ENCODE measurements around the gene UNC79.

DNA sequence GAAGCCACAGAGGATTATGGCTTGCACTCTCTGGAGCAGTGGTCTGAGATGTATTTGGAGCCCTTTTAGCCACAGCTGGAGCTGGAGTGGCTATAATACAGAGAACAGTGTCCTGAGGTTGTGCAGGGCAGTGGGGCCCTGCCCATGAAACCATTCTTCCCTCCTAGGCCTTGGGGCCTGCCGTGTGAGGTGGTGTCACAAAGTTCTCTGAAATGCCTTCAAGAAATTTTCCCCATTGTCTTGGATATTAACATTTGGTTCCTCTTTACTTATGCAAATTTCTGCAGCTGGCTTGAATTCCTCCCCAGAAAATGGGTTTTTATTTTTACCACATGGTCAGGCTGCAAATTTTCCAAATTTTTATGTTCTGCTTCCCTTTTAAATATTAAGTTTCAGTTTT is 79.3 kb downstream of the UNC79 start:
- TF ChIP-seq CTCF (IDR thresholded peaks at IDR 0.05) = no peak
- no peak for TF ChIP-seq POLR2A (IDR thresholded peaks at IDR 0.05)

Measured in Peyer's patch (tissue), 4 donors.